Measurements from ENCODE around the gene BRAP.

The BRAP gene

GRCh38 chr12:111685811-111686573 lies at the start of gene BRAP, which contains the start of gene ACAD10:
BRAP (minus strand) TSS chr12:111685956; CDS start chr12:111685792, 164 bp downstream.
ACAD10 (plus strand) TSS chr12:111686053; CDS start chr12:111692710, 6,657 bp downstream.
- Histone ChIP-seq H3K9ac (ENCODE audit: low read length) (peak within 1 kb of the TSS; percentile 99), H3K4me3 (ENCODE audit: low read depth, low read length, poor library complexity, severe bottlenecking) (peak within 1 kb of the TSS; percentile 99), H3K9me2 (ENCODE audit: low read depth, low read length) (no peaks in the 10 kb centered on the region), H3K36me3 (ENCODE audit: insufficient read depth, low read length) (peaks cover 15% of the 10 kb centered on the region), H3K4me1 (ENCODE audit: insufficient read depth, low read length, severe bottlenecking) (peaks cover 21% of the 10 kb centered on the region), H3K27ac (ENCODE audit: low read depth, low read length, poor library complexity, severe bottlenecking) (peak within 1 kb of the TSS; percentile 85), H2AFZ (ENCODE audit: low read length) (no peak within 1 kb of the TSS), H3K27me3 (ENCODE audit: insufficient read depth, low read length) (no peaks in the 10 kb centered on the region), H4K20me1 (ENCODE audit: insufficient read depth, low read length) (no peaks in the 10 kb centered on the region), H3K79me2 (ENCODE audit: insufficient read depth, low read length) (peaks cover 12% of the 10 kb centered on the region), H3K9me3 (ENCODE audit: low read length) (no peaks in the 10 kb centered on the region), H3K4me2 (ENCODE audit: low read length) (peak within 1 kb of the TSS; percentile 97), H3F3A (ENCODE audit: insufficient read depth, low read length) (no peaks in the 10 kb centered on the region)
- TF ChIP-seq CTCF (IDR thresholded peaks at IDR 0.05; ENCODE audit: low read length) (no peak), EZH2 (IDR thresholded peaks at IDR 0.05; ENCODE audit: borderline replicate concordance, low read length) (no peak)

GRCh38 chr12:111733340-111733915 lies 47.7 kb upstream of the BRAP start:
- Histone ChIP-seq H3K4me1 (ENCODE audit: insufficient read depth, low read length, severe bottlenecking) (peaks cover 14% of the 10 kb centered on the region), H3F3A (ENCODE audit: insufficient read depth, low read length) (no peaks in the 10 kb centered on the region), H3K9me3 (ENCODE audit: low read length) (no peaks in the 10 kb centered on the region), H3K4me3 (ENCODE audit: low read depth, low read length, poor library complexity, severe bottlenecking) (no peak overlapping the region), H3K9ac (ENCODE audit: low read length) (no peak overlapping the region), H3K27me3 (ENCODE audit: insufficient read depth, low read length) (no peaks in the 10 kb centered on the region), H4K20me1 (ENCODE audit: insufficient read depth, low read length) (no peaks in the 10 kb centered on the region), H3K4me2 (ENCODE audit: low read length) (no peak overlapping the region), H3K79me2 (ENCODE audit: insufficient read depth, low read length) (no peaks in the 10 kb centered on the region), H2AFZ (ENCODE audit: low read length) (no peak overlapping the region), H3K9me2 (ENCODE audit: low read depth, low read length) (no peaks in the 10 kb centered on the region), H3K36me3 (ENCODE audit: insufficient read depth, low read length) (no peaks in the 10 kb centered on the region), H3K27ac (ENCODE audit: low read depth, low read length, poor library complexity, severe bottlenecking) (no peak overlapping the region)
- TF ChIP-seq EZH2 (IDR thresholded peaks at IDR 0.05; ENCODE audit: borderline replicate concordance, low read length) (no peak), CTCF (IDR thresholded peaks at IDR 0.05; ENCODE audit: low read length) (no peak)

GRCh38 chr12:111732786-111733185 lies 47.0 kb upstream of the BRAP start:
- Histone ChIP-seq H3F3A (ENCODE audit: insufficient read depth, low read length) (no peaks in the 10 kb centered on the region), H3K79me2 (ENCODE audit: insufficient read depth, low read length) (no peaks in the 10 kb centered on the region), H2AFZ (ENCODE audit: low read length) (no peak overlapping the region), H3K4me3 (ENCODE audit: low read depth, low read length, poor library complexity, severe bottlenecking) (no peak overlapping the region), H3K4me1 (ENCODE audit: insufficient read depth, low read length, severe bottlenecking) (peaks cover 14% of the 10 kb centered on the region), H3K9me2 (ENCODE audit: low read depth, low read length) (no peaks in the 10 kb centered on the region), H3K36me3 (ENCODE audit: insufficient read depth, low read length) (no peaks in the 10 kb centered on the region), H3K27me3 (ENCODE audit: insufficient read depth, low read length) (no peaks in the 10 kb centered on the region), H3K9ac (ENCODE audit: low read length) (no peak overlapping the region), H3K27ac (ENCODE audit: low read depth, low read length, poor library complexity, severe bottlenecking) (no peak overlapping the region), H3K4me2 (ENCODE audit: low read length) (no peak overlapping the region), H4K20me1 (ENCODE audit: insufficient read depth, low read length) (no peaks in the 10 kb centered on the region), H3K9me3 (ENCODE audit: low read length) (no peaks in the 10 kb centered on the region)
- TF ChIP-seq CTCF (IDR thresholded peaks at IDR 0.05; ENCODE audit: low read length) (no peak), EZH2 (IDR thresholded peaks at IDR 0.05; ENCODE audit: borderline replicate concordance, low read length) (no peak)
